Measurements from ENCODE around the gene CACNA2D3.

GRCh38 chr3:54211097-54211496, 88.7 kb downstream of the CACNA2D3 start:
- no peak for TF ChIP-seq CTCF (IDR thresholded peaks at IDR 0.05)
- peak; percentile 37 for TF ChIP-seq POLR2AphosphoS5 (IDR thresholded peaks at IDR 0.05)
